ENCODE results near the gene ILK. TPM values are rescaled to one million over a fixed set of nuclear protein-coding genes. Genes with fewer than 3 reads are reported as not detected.

The ILK gene
- total and polyA plus RNA-seq, 2 experiments from 2014 or later = 114 to 126 TPM

- DNase-seq (ENCODE audit: low spot score) = no peak
- TF ChIP-seq, protein P1, sequence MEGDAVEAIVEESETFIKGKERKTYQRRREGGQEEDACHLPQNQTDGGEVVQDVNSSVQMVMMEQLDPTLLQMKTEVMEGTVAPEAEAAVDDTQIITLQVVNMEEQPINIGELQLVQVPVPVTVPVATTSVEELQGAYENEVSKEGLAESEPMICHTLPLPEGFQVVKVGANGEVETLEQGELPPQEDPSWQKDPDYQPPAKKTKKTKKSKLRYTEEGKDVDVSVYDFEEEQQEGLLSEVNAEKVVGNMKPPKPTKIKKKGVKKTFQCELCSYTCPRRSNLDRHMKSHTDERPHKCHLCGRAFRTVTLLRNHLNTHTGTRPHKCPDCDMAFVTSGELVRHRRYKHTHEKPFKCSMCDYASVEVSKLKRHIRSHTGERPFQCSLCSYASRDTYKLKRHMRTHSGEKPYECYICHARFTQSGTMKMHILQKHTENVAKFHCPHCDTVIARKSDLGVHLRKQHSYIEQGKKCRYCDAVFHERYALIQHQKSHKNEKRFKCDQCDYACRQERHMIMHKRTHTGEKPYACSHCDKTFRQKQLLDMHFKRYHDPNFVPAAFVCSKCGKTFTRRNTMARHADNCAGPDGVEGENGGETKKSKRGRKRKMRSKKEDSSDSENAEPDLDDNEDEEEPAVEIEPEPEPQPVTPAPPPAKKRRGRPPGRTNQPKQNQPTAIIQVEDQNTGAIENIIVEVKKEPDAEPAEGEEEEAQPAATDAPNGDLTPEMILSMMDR (IDR thresholded peaks at IDR 0.05; ENCODE audit: poor library complexity) = no peak
- no peak for TF ChIP-seq EZH2phosphoT487 (IDR thresholded peaks at IDR 0.05; ENCODE audit: low read depth, severe bottlenecking, unreplicated experiment)
- no peak overlapping the region for H3K4me3 ChIP-seq
- no peaks in the 10 kb centered on the region for H3K9me3 ChIP-seq (ENCODE audit: low read depth)
- no peak overlapping the region for H2AFZ ChIP-seq
- no peaks in the 10 kb centered on the region for H3K9me2 ChIP-seq (replicated peaks; ENCODE audit: insufficient read depth)
- peaks cover 28% of the 10 kb centered on the region for H3K79me2 ChIP-seq
- H3K27me3 ChIP-seq = peaks cover 23% of the 10 kb centered on the region
- H3K27ac ChIP-seq = no peak overlapping the region
- H3K36me3 ChIP-seq (replicated peaks; ENCODE audit: insufficient read depth, low read depth) = no peaks in the 10 kb centered on the region
- peaks cover 5% of the 10 kb centered on the region for H3K4me1 ChIP-seq (ENCODE audit: insufficient read depth)
- H3K4me2 ChIP-seq = no peak overlapping the region
- peaks cover 1% of the 10 kb centered on the region for H4K20me1 ChIP-seq (ENCODE audit: insufficient read depth, poor library complexity, severe bottlenecking)
Measured at GRCh38 chr11:6658647-6659046, 55.1 kb downstream of the ILK start.

Other genes with a start within 250 kb of the ILK start
- gene SMPD1, start 213.3 kb upstream of the ILK start, total RNA-seq = 65.2 and 70.0 TPM in 2 replicates
- 61.7 and 63.0 TPM in 2 replicates for gene SMPD1, start 213.3 kb upstream of the ILK start, polyA plus RNA-seq
- 33.0 and 38.3 TPM in 2 replicates for gene APBB1, start 184.7 kb upstream of the ILK start, total RNA-seq
- gene APBB1, start 184.7 kb upstream of the ILK start, polyA plus RNA-seq = 41.5 and 48.7 TPM in 2 replicates
- 361 and 367 TPM in 2 replicates for gene HPX, start 162.8 kb upstream of the ILK start, total RNA-seq
- 229 and 358 TPM in 2 replicates for gene HPX, start 162.8 kb upstream of the ILK start, polyA plus RNA-seq
- gene TRIM3, start 129.8 kb upstream of the ILK start, total RNA-seq = 18.1 and 26.2 TPM in 2 replicates
- gene TRIM3, start 129.8 kb upstream of the ILK start, polyA plus RNA-seq = 31.6 and 35.5 TPM in 2 replicates
- 78.0 and 90.1 TPM in 2 replicates for gene ARFIP2, start 122.4 kb upstream of the ILK start, total RNA-seq
- 94.9 and 108 TPM in 2 replicates for gene ARFIP2, start 122.4 kb upstream of the ILK start, polyA plus RNA-seq
- gene TIMM10B, start 122.3 kb upstream of the ILK start, total RNA-seq = 56.3 and 68.0 TPM in 2 replicates
- gene TIMM10B, start 122.3 kb upstream of the ILK start, polyA plus RNA-seq = 52.1 and 65.8 TPM in 2 replicates
- gene DNHD1, start 106.5 kb upstream of the ILK start, total RNA-seq = 7.3 and 8.1 TPM in 2 replicates
- gene DNHD1, start 106.5 kb upstream of the ILK start, polyA plus RNA-seq = 7.1 and 7.9 TPM in 2 replicates
- 15.3 and 18.0 TPM in 2 replicates for gene RRP8, start 158 bp upstream of the ILK start, total RNA-seq
- 26.1 and 27.8 TPM in 2 replicates for gene RRP8, start 158 bp upstream of the ILK start, polyA plus RNA-seq
- 29.5 and 33.3 TPM in 2 replicates for gene TAF10, start 8.4 kb downstream of the ILK start, total RNA-seq
- gene TAF10, start 8.4 kb downstream of the ILK start, polyA plus RNA-seq = 248 and 295 TPM in 2 replicates
- 68.4 and 105 TPM in 2 replicates for gene TPP1, start 15.6 kb downstream of the ILK start, total RNA-seq
- gene TPP1, start 15.6 kb downstream of the ILK start, polyA plus RNA-seq = 170 and 185 TPM in 2 replicates
- 8.5 and 15.2 TPM in 2 replicates for gene DCHS1, start 52.0 kb downstream of the ILK start, total RNA-seq
- 6.3 and 8.0 TPM in 2 replicates for gene DCHS1, start 52.0 kb downstream of the ILK start, polyA plus RNA-seq
- 34.5 and 71.9 TPM in 2 replicates for gene MRPL17, start 79.6 kb downstream of the ILK start, total RNA-seq
- 62.7 and 71.9 TPM in 2 replicates for gene MRPL17, start 79.6 kb downstream of the ILK start, polyA plus RNA-seq
- gene OR2AG2, start 168.2 kb downstream of the ILK start, total RNA-seq = 0.12 and 0.27 TPM in 2 replicates
- gene OR2AG2, start 168.2 kb downstream of the ILK start, polyA plus RNA-seq = not detected in 2 replicates
- 0.83 TPM in 1 of 2 replicates, not detected in the other for gene OR2AG1, start 179.2 kb downstream of the ILK start, total RNA-seq
- not detected in 2 replicates for gene OR2AG1, start 179.2 kb downstream of the ILK start, polyA plus RNA-seq
- gene OR6A2, start 195.9 kb downstream of the ILK start, total RNA-seq = 0.08 and 0.20 TPM in 2 replicates
- not detected in 2 replicates for gene OR6A2, start 195.9 kb downstream of the ILK start, polyA plus RNA-seq
- not detected in 2 replicates for gene OR10A5, start 241.9 kb downstream of the ILK start, total RNA-seq
- not detected in 2 replicates for gene OR10A5, start 241.9 kb downstream of the ILK start, polyA plus RNA-seq